Measurements from ENCODE around the gene LRTM2.

LRTM2 gene

DNA sequence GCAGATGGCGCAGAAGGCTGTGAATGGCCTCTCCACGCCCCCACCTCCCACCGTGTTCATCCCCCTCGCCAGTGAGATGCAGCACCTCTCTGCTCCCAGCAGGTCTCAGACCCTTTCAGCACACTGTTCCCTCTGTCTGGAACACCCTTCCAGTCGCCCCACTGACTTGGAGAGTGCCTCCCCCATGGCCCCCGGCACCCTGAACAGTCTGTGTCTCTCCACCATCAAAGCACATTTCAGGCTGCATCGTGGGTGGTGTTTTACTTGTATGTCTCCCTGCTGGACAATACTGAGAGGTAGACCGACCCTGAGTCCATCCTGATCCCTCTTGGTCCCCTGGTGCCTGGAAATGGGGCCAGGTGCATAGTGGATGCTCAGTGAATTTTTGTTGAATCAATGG is 63.1 kb downstream of the LRTM2 start:
- TF ChIP-seq, protein P1, sequence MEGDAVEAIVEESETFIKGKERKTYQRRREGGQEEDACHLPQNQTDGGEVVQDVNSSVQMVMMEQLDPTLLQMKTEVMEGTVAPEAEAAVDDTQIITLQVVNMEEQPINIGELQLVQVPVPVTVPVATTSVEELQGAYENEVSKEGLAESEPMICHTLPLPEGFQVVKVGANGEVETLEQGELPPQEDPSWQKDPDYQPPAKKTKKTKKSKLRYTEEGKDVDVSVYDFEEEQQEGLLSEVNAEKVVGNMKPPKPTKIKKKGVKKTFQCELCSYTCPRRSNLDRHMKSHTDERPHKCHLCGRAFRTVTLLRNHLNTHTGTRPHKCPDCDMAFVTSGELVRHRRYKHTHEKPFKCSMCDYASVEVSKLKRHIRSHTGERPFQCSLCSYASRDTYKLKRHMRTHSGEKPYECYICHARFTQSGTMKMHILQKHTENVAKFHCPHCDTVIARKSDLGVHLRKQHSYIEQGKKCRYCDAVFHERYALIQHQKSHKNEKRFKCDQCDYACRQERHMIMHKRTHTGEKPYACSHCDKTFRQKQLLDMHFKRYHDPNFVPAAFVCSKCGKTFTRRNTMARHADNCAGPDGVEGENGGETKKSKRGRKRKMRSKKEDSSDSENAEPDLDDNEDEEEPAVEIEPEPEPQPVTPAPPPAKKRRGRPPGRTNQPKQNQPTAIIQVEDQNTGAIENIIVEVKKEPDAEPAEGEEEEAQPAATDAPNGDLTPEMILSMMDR (IDR thresholded peaks at IDR 0.05; ENCODE audit: extremely low read depth, missing control alignments), result no peak
- no peak for DNase-seq (ENCODE audit: low spot score)

DNA sequence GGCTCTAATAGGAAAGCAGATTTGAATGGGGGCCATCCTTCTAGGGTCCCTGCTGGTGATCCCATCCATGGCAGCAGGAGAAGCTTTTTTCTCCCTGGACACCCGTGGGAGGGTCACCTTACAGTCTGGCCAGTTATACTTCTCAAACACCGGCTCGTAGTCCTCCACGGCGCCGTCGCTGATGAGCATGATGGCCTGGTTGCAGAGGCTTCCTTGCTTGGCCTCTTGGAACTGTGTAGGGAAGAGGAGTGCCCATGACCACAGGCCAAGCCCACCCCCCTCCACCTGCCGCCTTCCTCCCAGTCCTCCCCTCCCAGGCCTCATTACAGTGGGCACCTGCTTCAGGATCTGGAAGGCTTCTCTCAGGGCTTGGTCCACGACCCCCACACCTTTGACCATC is 64.3 kb downstream of the LRTM2 start:
- TF ChIP-seq, protein P1 (IDR thresholded peaks at IDR 0.05; ENCODE audit: extremely low read depth, missing control alignments), result no peak
- no peak for DNase-seq (ENCODE audit: low spot score)

DNA sequence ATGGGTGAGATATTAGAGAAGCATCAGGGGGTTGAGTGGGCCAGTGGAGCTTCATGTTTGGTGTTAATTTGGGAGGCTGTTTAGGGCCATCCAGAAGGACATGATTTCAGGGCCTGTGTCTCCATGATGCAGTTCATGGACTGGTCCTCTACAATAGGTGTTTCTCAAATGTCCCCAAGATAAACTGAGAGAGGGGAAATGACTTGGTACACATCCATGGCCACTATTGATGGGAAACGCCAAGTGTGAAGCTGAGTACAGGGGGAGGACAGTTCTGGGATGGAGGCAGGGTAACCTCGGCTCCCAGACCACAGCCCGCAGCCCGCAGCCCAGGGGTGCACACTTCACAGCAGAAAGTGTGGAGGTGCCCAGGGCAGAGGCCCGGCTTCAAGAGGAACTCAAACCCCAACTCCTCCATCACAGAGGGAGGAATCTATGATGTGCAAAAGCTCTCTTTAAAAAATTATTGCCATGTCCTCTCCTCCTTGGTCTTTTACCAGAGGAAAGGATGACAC is 64.8 kb downstream of the LRTM2 start:
- DNase-seq (ENCODE audit: low spot score), result no peak

DNA sequence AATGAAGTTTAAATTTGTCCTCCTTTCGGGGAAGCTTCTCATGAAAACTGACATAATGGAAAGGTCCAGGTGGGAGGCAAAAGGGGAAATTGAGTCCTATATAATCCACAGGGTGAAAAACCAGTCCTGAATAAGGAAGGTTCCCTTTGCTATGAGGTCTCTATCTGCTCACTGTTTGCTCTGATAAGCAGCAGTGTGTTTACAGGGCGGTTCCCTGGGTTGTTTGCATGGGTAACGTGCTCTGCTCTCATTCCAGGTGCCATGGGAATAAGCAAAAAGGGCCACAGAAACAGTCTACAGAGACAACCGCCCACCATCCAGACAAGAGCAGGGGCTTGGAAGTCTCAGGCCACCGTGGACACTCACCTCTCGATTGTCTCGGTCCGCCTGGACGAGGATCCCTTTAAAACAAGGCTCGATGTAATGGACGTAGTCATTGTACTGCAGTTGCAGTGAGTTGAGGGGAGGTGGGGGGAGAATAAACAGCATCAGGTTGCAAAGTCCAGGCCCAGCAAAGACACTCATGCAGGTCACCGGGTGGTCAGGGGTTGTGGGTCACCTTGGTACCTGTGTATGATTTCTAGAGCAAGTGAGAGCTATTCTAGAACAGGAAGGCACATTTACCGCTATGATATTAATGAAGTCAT is 65.4 kb downstream of the LRTM2 start:
- DNase-seq (ENCODE audit: low spot score), result no peak
- TF ChIP-seq, protein P1 (IDR thresholded peaks at IDR 0.05; ENCODE audit: extremely low read depth, missing control alignments), result no peak

More for the DNA sequence above, 64.8 kb downstream of the LRTM2 start:
- TF ChIP-seq, protein P1 (IDR thresholded peaks at IDR 0.05; ENCODE audit: extremely low read depth, missing control alignments), result no peak
